T-cell (primary cell): ENCODE data around the gene ASIC3. TPM values are rescaled to one million over a fixed set of nuclear protein-coding genes. Genes with fewer than 3 reads are reported as not detected.

Source experiments
- ATAC-seq, 4 experiments: fragments of 200-7000 bp in 3 of 4; fragments of 150-1000 bp in 1 of 4; cut with Tn5 transposase; replicated peaks in 1 of 4; 1 replicate in 3 of 4; 2 replicates in 1 of 4; pipeline ENCODE4 v1.10.0; 2021; ENCODE audit warnings: moderate library complexity in 3 of 4, mild to moderate bottlenecking in 2 of 4, moderate number of reproducible peaks in 1 of 4
- CTCF ChIA-PET, 2 donors: fragments of 300-600 bp; sonication (Branson Sonifier 250); formaldehyde crosslinking; loops; one replicate each; lab custom pipeline; 2022; ENCODE audit warnings: antibody characterized with exemption in 2 of 2; lab: Charles Lee
- POLR2A ChIA-PET, 2 donors: fragments of 300-600 bp; sonication (Branson Sonifier 250); formaldehyde crosslinking; loops; one replicate each; lab custom pipeline; 2022; ENCODE audit warnings: antibody characterized with exemption in 2 of 2; lab: Charles Lee
- DNase-seq, 35 experiments: peaks; one replicate each; pipeline versions ENCODE4 v3.0.0 to v3.0.0-alpha.2; 2013 to 2023
- H3K27ac ChIP-seq: one replicate; pipeline ENCODE4 v1.5.1; 2013; ENCODE audit warnings: low read length
- H3K27me3 ChIP-seq, 2 experiments: replicated peaks in 1 of 2; 1 replicate in 1 of 2; 2 replicates in 1 of 2; pipeline versions ENCODE4 v1.6.1 to v1.7.0; 2013; ENCODE audit warnings: low read length in 1 of 2, mixed read lengths in 1 of 2; ENCODE audit not compliant: control insufficient read depth in 2 of 2, insufficient read depth in 2 of 2; ENCODE audit errors: extremely low read depth in 1 of 2
- H3K36me3 ChIP-seq, 2 donors: 1 replicate in 1 of 2; 2 replicates in 1 of 2; pipeline versions ENCODE4 v1.6.1 to v1.7.0; 2013; ENCODE audit warnings: low read length in 1 of 2; ENCODE audit not compliant: control insufficient read depth in 2 of 2, insufficient read depth in 1 of 2; ENCODE audit errors: extremely low read depth in 1 of 2
- H3K4me1 ChIP-seq, 2 experiments: 1 replicate in 1 of 2; 2 replicates in 1 of 2; pipeline versions ENCODE4 v1.6.1 to v1.7.0; 2013; ENCODE audit warnings: low read length in 2 of 2, mixed read lengths in 1 of 2; ENCODE audit not compliant: insufficient read depth in 2 of 2, control insufficient read depth in 1 of 2; ENCODE audit errors: extremely low read depth in 1 of 2
- H3K4me3 ChIP-seq, 2 donors: 1 replicate in 1 of 2; 2 replicates in 1 of 2; pipeline versions ENCODE4 v1.5.1 to v1.7.0; 2013; ENCODE audit warnings: mild to moderate bottlenecking in 2 of 2, low read length in 1 of 2, moderate library complexity in 1 of 2; ENCODE audit not compliant: control insufficient read depth in 1 of 2; ENCODE audit errors: extremely low read depth in 1 of 2
- H3K9me3 ChIP-seq: 2 replicates; pipeline ENCODE4 v1.7.0; 2013
- H3K27ac Mint-ChIP-seq, 2 donors: one replicate each; pipeline ENCODE4 v1.8.0; 2020 to 2021; ENCODE audit warnings: mild to moderate bottlenecking in 2 of 2, mixed read lengths in 2 of 2
- H3K27me3 Mint-ChIP-seq, 2 donors: one replicate each; pipeline ENCODE4 v1.8.0; 2021 to 2022; ENCODE audit warnings: mixed read lengths in 2 of 2
- H3K36me3 Mint-ChIP-seq: one replicate; pipeline ENCODE4 v1.8.0; 2021; ENCODE audit warnings: mixed read lengths
- H3K4me1 Mint-ChIP-seq, 3 donors: one replicate each; pipeline ENCODE4 v1.8.0; 2020 to 2022; ENCODE audit warnings: mixed read lengths in 3 of 3, mild to moderate bottlenecking in 1 of 3
- H3K4me3 Mint-ChIP-seq, 3 donors: one replicate each; pipeline ENCODE4 v1.8.0; 2020 to 2022; ENCODE audit warnings: mild to moderate bottlenecking in 3 of 3, mixed read lengths in 3 of 3, moderate library complexity in 3 of 3
- H3K9me3 Mint-ChIP-seq, 3 donors: one replicate each; pipeline ENCODE4 v1.8.0; 2020 to 2022; ENCODE audit warnings: mixed read lengths in 3 of 3
- WGBS: methylation state at CpG from one replicate; pipeline ENCODE4 v1.1.5; 2013; ENCODE audit warnings: missing lambda C conversion rate; ENCODE audit not compliant: insufficient coverage; 5-methylcytosine and 5-hydroxymethylcytosine counted together
- total RNA-seq, 35 experiments: library from RNA in 6 of 35; stranded (reverse) in 6 of 35; fragments of 120-200 nt in 1 of 35; gene quantifications; one replicate each; pipeline versions ENCODE4 v1.2.1 to v1.2.4 and lab custom pipeline; 2013 to 2026

Gene ASIC3
- total RNA-seq, 5 donors from 2014 or later (not counting 1 experiment from before 2014, with no cell fraction given), result 9.8 to 16.0 (median 11.9) TPM

- WGBS, result 70% methylated on average over 31 of the region's 42 CpGs
- H3K27me3 Mint-ChIP-seq, result peaks cover 4 to 7% of the 10 kb centered on the region in 2 donors
- Histone ChIP-seq H3K27ac (peak overlapping the region; percentile 82), H3K9me3 (no peaks in the 10 kb centered on the region), H3K4me3 (peak overlapping the region; percentile 61 to 79), H3K36me3 (no peaks in the 10 kb centered on the region), H3K4me1 (peaks cover 17 to 73% of the 10 kb centered on the region in 2 experiments), H3K27me3 (peaks cover 0 to 8% of the 10 kb centered on the region in 2 experiments)
- H3K27ac Mint-ChIP-seq, result peak overlapping the region; percentile 88 to 89
- no peaks in the 10 kb centered on the region for H3K9me3 Mint-ChIP-seq
- ChIA-PET CTCF (interaction anchor here in 1 of 2 donors (1.0 kb wide), 1 partner anchor 54 kb away, joined by 4 read pairs; the partner anchor contains the start of gene ABCB8), POLR2A (no interaction called here)
- no peak for ATAC-seq
- H3K4me1 Mint-ChIP-seq, result peaks cover 38 to 51% (median 43%) of the 10 kb centered on the region in 3 donors
- no peak for DNase-seq
- peak overlapping the region; percentile 85 to 89 (median 88) for H3K4me3 Mint-ChIP-seq
- H3K36me3 Mint-ChIP-seq, result no peaks in the 10 kb centered on the region
Measured at GRCh38 chr7:151082141-151083070, 34.1 kb downstream of the ASIC3 start.

- Histone ChIP-seq H3K4me1 (peaks cover 21 to 79% of the 10 kb centered on the region in 2 experiments), H3K36me3 (no peaks in the 10 kb centered on the region), H3K27ac (peak within 1 kb of the TSS; percentile 82), H3K9me3 (no peaks in the 10 kb centered on the region), H3K4me3 (peak within 1 kb of the TSS; percentile 61 to 79), H3K27me3 (peaks cover 0 to 13% of the 10 kb centered on the region in 2 experiments)
- peaks cover 4 to 7% of the 10 kb centered on the region in 2 donors for H3K27me3 Mint-ChIP-seq
- no peaks in the 10 kb centered on the region for H3K36me3 Mint-ChIP-seq
- ChIA-PET POLR2A (interaction anchor here in 1 of 2 donors (1.7 kb wide), 1 partner anchor 55 kb away, joined by 8 read pairs; the partner anchor contains the start of gene ABCB8), CTCF (interaction anchor here in 1 of 2 donors (1.0 kb wide), 1 partner anchor 55 kb away, joined by 4 read pairs; the partner anchor contains the start of gene ABCB8)
- ATAC-seq (peak; percentile 63 to 71 (median 68)), DNase-seq (peak; percentile 72 to 93 (median 82))
- H3K4me1 Mint-ChIP-seq, result peaks cover 39 to 53% (median 44%) of the 10 kb centered on the region in 3 donors
- WGBS, result under 1% methylated on average over 58 of the region's 69 CpGs
- H3K4me3 Mint-ChIP-seq, result peak within 1 kb of the TSS; percentile 85 to 89 (median 88)
- no peaks in the 10 kb centered on the region for H3K9me3 Mint-ChIP-seq
- H3K27ac Mint-ChIP-seq, result peak within 1 kb of the TSS; percentile 88 to 89
Measured at GRCh38 chr7:151083071-151083823, 34.9 kb downstream of the ASIC3 start, which contains the start of gene TMUB1. Gene TMUB1 (minus strand): TSS chr7:151083493. CDS start chr7:151082563, 930 bp downstream.

GRCh38 chr7:151083824-151084160 lies 35.5 kb downstream of the ASIC3 start:
- peak overlapping the region; percentile 73 to 89 (median 77) for H3K4me3 Mint-ChIP-seq
- ChIA-PET POLR2A (interaction anchor here in 1 of 2 donors (1.7 kb wide), 1 partner anchor 56 kb away, joined by 8 read pairs; the partner anchor contains the start of gene ABCB8), CTCF (no interaction called here)
- peaks cover 24 to 79% of the 10 kb centered on the region in 2 experiments for H3K4me1 ChIP-seq
- H3K27ac Mint-ChIP-seq, result peak overlapping the region; percentile 32 to 37
- H3K4me3 ChIP-seq, result peak overlapping the region; percentile 61 to 79
- ATAC-seq, result peak in 1 of 4 experiments; percentile 4
- peaks cover 0 to 17% of the 10 kb centered on the region in 2 experiments for H3K27me3 ChIP-seq
- H3K27me3 Mint-ChIP-seq, result peaks cover 4 to 7% of the 10 kb centered on the region in 2 donors
- H3K36me3 Mint-ChIP-seq, result no peaks in the 10 kb centered on the region
- H3K36me3 ChIP-seq, result no peaks in the 10 kb centered on the region
- no CpG with 5 or more reads among the region's 3 CpGs for WGBS
- no peak for DNase-seq
- H3K9me3 Mint-ChIP-seq, result no peaks in the 10 kb centered on the region
- no peaks in the 10 kb centered on the region for H3K9me3 ChIP-seq
- H3K27ac ChIP-seq, result peak overlapping the region; percentile 40
- H3K4me1 Mint-ChIP-seq, result peaks cover 40 to 54% (median 46%) of the 10 kb centered on the region in 3 donors

GRCh38 chr7:151085329-151085690 lies 37.0 kb downstream of the ASIC3 start:
- CTCF ChIA-PET, result interaction anchor here (0.8 to 1.4 kb wide), 3 partner anchors 26 to 57 kb away, joined by 3 to 8 read pairs (median 4); partner anchors contain the start of gene ABCB8 (in 1 of the 2)
- POLR2A ChIA-PET, result interaction anchor here (0.5 to 1.7 kb wide), 4 partner anchors 17 to 82 kb away, joined by 3 to 12 read pairs (median 6); partner anchors contain the start of genes ABCB8 (in 1 of the 2) and GBX1 (in 1 of the 2)
- H3K36me3 ChIP-seq, result no peaks in the 10 kb centered on the region
- Mint-ChIP-seq H3K4me1 (peaks cover 42 to 51% (median 51%) of the 10 kb centered on the region in 3 donors), H3K36me3 (no peaks in the 10 kb centered on the region), H3K9me3 (no peaks in the 10 kb centered on the region), H3K27me3 (peaks cover 4 to 11% of the 10 kb centered on the region in 2 donors), H3K27ac (peak overlapping the region; percentile 75 to 83), H3K4me3 (peak overlapping the region; percentile 74 to 89 (median 84))
- H3K4me1 ChIP-seq, result peaks cover 17 to 74% of the 10 kb centered on the region in 2 experiments
- 47% methylated on average over 5 of the region's 5 CpGs for WGBS
- ATAC-seq (no peak), DNase-seq (no peak)
- H3K27ac ChIP-seq, result no peak overlapping the region
- H3K27me3 ChIP-seq, result peaks cover 0 to 22% of the 10 kb centered on the region in 2 experiments
- no peaks in the 10 kb centered on the region for H3K9me3 ChIP-seq
- peak overlapping the region in 1 of 2 donors; percentile 57 for H3K4me3 ChIP-seq

GRCh38 chr7:151085691-151086620 lies 37.6 kb downstream of the ASIC3 start, which contains the start of gene AGAP3:
Gene AGAP3 (plus strand): TSS chr7:151086475. CDS start chr7:151086742, 267 bp downstream.
- peak; percentile 5 to 17 (median 9) for ATAC-seq
- peak within 1 kb of the TSS; percentile 75 to 83 for H3K27ac Mint-ChIP-seq
- CTCF ChIA-PET, result interaction anchor here in 1 of 2 donors (1.4 kb wide), 1 partner anchor 58 kb away, joined by 8 read pairs; the partner anchor contains the start of gene ABCB8

More at GRCh38 chr7:151085691-151086620, 37.6 kb downstream of the ASIC3 start, which contains the start of gene AGAP3:
- Histone ChIP-seq H3K27ac (no peak within 1 kb of the TSS), H3K9me3 (no peaks in the 10 kb centered on the region), H3K4me1 (peaks cover 17 to 72% of the 10 kb centered on the region in 2 experiments), H3K36me3 (no peaks in the 10 kb centered on the region), H3K4me3 (peak within 1 kb of the TSS; percentile 66 to 80), H3K27me3 (peaks cover 0 to 23% of the 10 kb centered on the region in 2 experiments)
- WGBS, result 1% methylated on average over 64 of the region's 84 CpGs
- Mint-ChIP-seq H3K4me1 (peaks cover 42 to 51% (median 49%) of the 10 kb centered on the region in 3 donors), H3K9me3 (no peaks in the 10 kb centered on the region), H3K36me3 (no peaks in the 10 kb centered on the region), H3K27me3 (peaks cover 4 to 11% of the 10 kb centered on the region in 2 donors), H3K4me3 (peak within 1 kb of the TSS; percentile 83 to 92 (median 89))
- peak in 30 of 35 experiments; percentile 7 to 71 (median 44) for DNase-seq
- POLR2A ChIA-PET, result no interaction called here
